Central memory CD8-positive, alpha-beta T cell (primary cell): Measurements from ENCODE around the gene MAPK14.
A peak's percentile ranks its signal among the peaks of the same experiment; 100 is the strongest.

Experiments used
- ATAC-seq: fragments of 150-1000 bp; cut with Tn5 transposase; replicated peaks from 2 replicates; pipeline ENCODE4 v1.10.0; 2022; ENCODE audit warnings: mild to moderate bottlenecking, moderate FRiP score, moderate number of reproducible peaks; ENCODE audit not compliant: poor library complexity, severe bottlenecking; ENCODE audit errors: extremely low read depth
- DNase-seq, 2 donors: peaks; one replicate each; pipeline ENCODE4 v3.0.0; 2021; ENCODE audit warnings: low spot score in 2 of 2
- H3K27ac Mint-ChIP-seq: one replicate; pipeline ENCODE4 v1.8.0; 2022; ENCODE audit warnings: low read depth, mild to moderate bottlenecking, moderate library complexity, mixed read lengths
- H3K27me3 Mint-ChIP-seq: one replicate; pipeline ENCODE4 v1.8.0; 2022; ENCODE audit warnings: mixed read lengths
- H3K36me3 Mint-ChIP-seq: one replicate; pipeline ENCODE4 v1.8.0; 2022; ENCODE audit warnings: mild to moderate bottlenecking, moderate library complexity, mixed read lengths; ENCODE audit not compliant: insufficient read depth
- H3K4me1 Mint-ChIP-seq: one replicate; pipeline ENCODE4 v1.8.0; 2022; ENCODE audit warnings: mixed read lengths
- H3K4me3 Mint-ChIP-seq: one replicate; pipeline ENCODE4 v1.8.0; 2022; ENCODE audit warnings: mild to moderate bottlenecking, moderate library complexity, mixed read lengths
- H3K9me3 Mint-ChIP-seq: one replicate; pipeline ENCODE4 v1.8.0; 2022; ENCODE audit warnings: mixed read lengths

Gene MAPK14

DNA sequence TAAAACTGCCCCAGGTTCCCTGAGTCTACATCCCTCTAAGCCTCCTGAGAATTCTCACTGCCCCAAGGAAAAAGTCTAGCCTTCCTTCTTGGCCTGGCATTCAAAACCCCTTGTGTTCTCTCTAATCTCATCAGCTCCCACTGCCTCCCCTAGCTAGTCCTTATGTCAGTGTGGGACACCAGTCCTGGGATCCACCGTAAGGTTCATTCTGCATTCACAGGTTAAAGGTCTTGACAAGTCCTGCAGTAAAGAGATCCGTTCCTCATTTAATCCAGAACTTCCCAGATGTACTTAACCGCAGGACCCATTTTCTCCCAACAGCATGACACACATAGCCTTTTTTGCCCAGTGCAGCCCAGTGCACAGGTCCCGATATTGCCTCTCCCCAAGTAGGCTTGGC lies 114.4 kb downstream of the MAPK14 start:
- peaks cover 29% of the 10 kb centered on the region for H3K4me1 Mint-ChIP-seq
- peaks cover 19% of the 10 kb centered on the region for H3K36me3 Mint-ChIP-seq
- peak overlapping the region; percentile 44 for H3K27ac Mint-ChIP-seq
- no peaks in the 10 kb centered on the region for H3K9me3 Mint-ChIP-seq
- no peaks in the 10 kb centered on the region for H3K27me3 Mint-ChIP-seq
- ATAC-seq (no peak), DNase-seq (no peak)
- H3K4me3 Mint-ChIP-seq = peak overlapping the region; percentile 1

DNA sequence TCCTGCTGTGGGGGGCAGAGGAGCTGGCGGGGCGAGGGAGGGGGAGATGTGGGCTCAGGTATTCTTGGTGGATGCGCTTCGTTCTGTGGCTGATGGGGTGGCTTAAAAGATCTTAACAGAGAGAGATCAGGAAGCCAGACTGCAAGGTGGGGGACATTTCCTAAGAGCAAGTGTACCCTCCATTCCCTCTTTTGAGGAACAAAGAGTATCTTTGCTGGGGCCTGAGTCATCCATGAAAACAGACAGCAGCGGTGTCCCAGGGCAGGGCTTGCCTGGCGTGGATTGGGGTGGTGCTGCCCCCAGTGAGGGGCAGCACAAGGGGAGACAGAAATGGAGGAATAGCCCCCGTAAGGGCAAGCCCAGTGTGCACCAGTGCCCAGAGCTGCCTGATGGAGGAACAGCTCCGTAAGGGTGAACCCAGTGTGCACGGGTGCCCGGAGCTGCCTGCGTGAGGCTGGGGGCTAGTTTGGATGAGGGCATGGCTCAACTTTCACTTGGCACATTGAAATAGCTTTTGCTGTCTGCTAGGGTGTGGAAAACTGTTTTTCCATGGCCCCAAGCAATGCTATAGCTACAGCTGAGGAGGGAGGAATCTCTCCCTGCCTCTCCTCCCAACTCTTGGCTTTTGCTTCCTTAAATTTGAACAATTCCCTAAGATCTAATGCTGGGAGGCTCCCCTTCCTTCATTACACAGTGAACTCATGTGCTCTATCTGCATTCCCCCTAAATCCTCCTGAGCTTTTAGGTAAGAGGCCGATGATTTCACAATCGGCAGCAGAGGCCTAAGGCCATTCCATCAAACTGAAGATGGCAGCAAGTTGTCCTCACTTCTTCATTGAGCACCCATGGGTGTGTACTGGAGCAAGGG lies 115.6 kb downstream of the MAPK14 start:
- peaks cover 11% of the 10 kb centered on the region for H3K36me3 Mint-ChIP-seq
- no peaks in the 10 kb centered on the region for H3K9me3 Mint-ChIP-seq
- H3K4me1 Mint-ChIP-seq = peaks cover 38% of the 10 kb centered on the region
- H3K27me3 Mint-ChIP-seq = no peaks in the 10 kb centered on the region
- no peak overlapping the region for H3K27ac Mint-ChIP-seq
- no peak overlapping the region for H3K4me3 Mint-ChIP-seq
- ATAC-seq (no peak), DNase-seq (no peak)

- Mint-ChIP-seq H3K27ac (no peak overlapping the region), H3K9me3 (no peaks in the 10 kb centered on the region), H3K4me3 (no peak overlapping the region), H3K4me1 (peaks cover 31% of the 10 kb centered on the region), H3K36me3 (peaks cover 7% of the 10 kb centered on the region), H3K27me3 (no peaks in the 10 kb centered on the region)
- no peak for ATAC-seq
- no peak for DNase-seq
Measured at GRCh38 chr6:36145495-36145894, 117.9 kb downstream of the MAPK14 start.

- Mint-ChIP-seq H3K9me3 (no peaks in the 10 kb centered on the region), H3K36me3 (peaks cover 4% of the 10 kb centered on the region), H3K27me3 (no peaks in the 10 kb centered on the region), H3K4me1 (peaks cover 18% of the 10 kb centered on the region), H3K27ac (no peak overlapping the region), H3K4me3 (no peak overlapping the region)
- DNase-seq (no peak), ATAC-seq (no peak)
Measured at GRCh38 chr6:36147294-36147693, 119.7 kb downstream of the MAPK14 start.

DNA sequence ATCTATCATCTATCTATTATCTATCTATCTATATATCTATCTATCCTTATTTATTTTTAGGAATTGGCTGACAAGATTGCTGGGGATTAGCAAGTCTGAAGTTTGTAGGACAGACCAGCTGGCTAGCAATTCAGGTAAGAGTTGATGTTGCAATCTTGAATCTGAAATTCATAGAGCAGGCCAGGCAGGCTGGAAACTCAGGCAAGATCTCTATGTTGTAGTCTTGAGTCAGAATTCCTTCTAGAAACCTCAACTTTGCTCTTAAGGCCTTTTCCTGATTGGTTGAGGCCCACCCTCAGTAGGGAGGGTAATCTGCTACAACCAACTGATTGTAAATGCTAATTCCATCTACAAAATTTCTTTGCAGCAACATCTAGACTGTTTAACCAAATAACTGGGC lies 121.9 kb downstream of the MAPK14 start:
- ATAC-seq = no peak
- Mint-ChIP-seq H3K4me3 (no peak overlapping the region), H3K27me3 (no peaks in the 10 kb centered on the region), H3K27ac (no peak overlapping the region), H3K9me3 (no peaks in the 10 kb centered on the region), H3K36me3 (peaks cover 3% of the 10 kb centered on the region), H3K4me1 (peaks cover 15% of the 10 kb centered on the region)
- DNase-seq = no peak

- no peak overlapping the region for H3K27ac Mint-ChIP-seq
- H3K27me3 Mint-ChIP-seq = no peaks in the 10 kb centered on the region
- no peak for ATAC-seq
- no peak overlapping the region for H3K4me3 Mint-ChIP-seq
- H3K4me1 Mint-ChIP-seq = peaks cover 15% of the 10 kb centered on the region
- H3K9me3 Mint-ChIP-seq = no peaks in the 10 kb centered on the region
- no peak for DNase-seq
- peaks cover 3% of the 10 kb centered on the region for H3K36me3 Mint-ChIP-seq
Measured at GRCh38 chr6:36150283-36150682, 122.7 kb downstream of the MAPK14 start.

- peaks cover 1% of the 10 kb centered on the region for H3K36me3 Mint-ChIP-seq
- no peak overlapping the region for H3K27ac Mint-ChIP-seq
- ATAC-seq = no peak
Measured at GRCh38 chr6:36154286-36154685, 126.7 kb downstream of the MAPK14 start.

DNA sequence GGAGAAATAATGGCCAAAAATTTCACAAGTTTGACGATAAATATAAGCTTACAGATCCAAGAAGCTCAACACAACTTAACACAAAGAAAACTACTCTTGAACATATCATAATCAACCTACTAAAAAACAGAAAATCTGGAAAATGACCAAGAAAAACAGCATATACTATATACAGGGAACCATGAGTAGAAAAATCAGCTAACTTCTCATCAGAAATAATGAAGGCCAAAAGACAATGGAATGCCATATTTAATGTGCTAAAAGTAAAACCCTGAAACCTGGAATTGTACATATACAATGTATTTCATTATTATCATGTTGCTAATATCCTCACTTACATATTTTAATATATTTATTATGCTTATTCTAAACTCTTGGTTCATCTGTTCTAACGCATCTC lies 128.1 kb downstream of the MAPK14 start:
- no peak overlapping the region for H3K4me3 Mint-ChIP-seq
- no peak for DNase-seq
- peaks cover 6% of the 10 kb centered on the region for H3K9me3 Mint-ChIP-seq
- no peak for ATAC-seq
- no peak overlapping the region for H3K27ac Mint-ChIP-seq
- no peaks in the 10 kb centered on the region for H3K27me3 Mint-ChIP-seq
- peaks cover 1% of the 10 kb centered on the region for H3K36me3 Mint-ChIP-seq
- no peaks in the 10 kb centered on the region for H3K4me1 Mint-ChIP-seq

More at GRCh38 chr6:36154286-36154685, 126.7 kb downstream of the MAPK14 start:
- DNase-seq = no peak
- Mint-ChIP-seq H3K9me3 (peaks cover 6% of the 10 kb centered on the region), H3K4me1 (no peaks in the 10 kb centered on the region), H3K27me3 (no peaks in the 10 kb centered on the region), H3K4me3 (no peak overlapping the region)

- no peaks in the 10 kb centered on the region for H3K4me1 Mint-ChIP-seq
- H3K36me3 Mint-ChIP-seq = peaks cover 1% of the 10 kb centered on the region
- H3K27ac Mint-ChIP-seq = no peak overlapping the region
- peaks cover 6% of the 10 kb centered on the region for H3K9me3 Mint-ChIP-seq
- no peak for DNase-seq
- no peaks in the 10 kb centered on the region for H3K27me3 Mint-ChIP-seq
- H3K4me3 Mint-ChIP-seq = no peak overlapping the region
- ATAC-seq = no peak
Measured at GRCh38 chr6:36160147-36160760, 132.6 kb downstream of the MAPK14 start.
